Osteoblast (primary cell): ENCODE results near the gene TADA2A. TPM values are rescaled to one million over a fixed set of nuclear protein-coding genes. Genes with fewer than 3 reads are reported as not detected.
A peak's percentile ranks its signal among the peaks of the same experiment; 100 is the strongest.

Experiments used
- DNase-seq: peaks from one replicate; pipeline ENCODE4 v3.0.0; 2011; ENCODE audit warnings: low spot score, mixed read lengths; ENCODE audit not compliant: insufficient read length; ENCODE audit errors: missing footprints
- H2AFZ ChIP-seq: 2 replicates; pipeline ENCODE4 v1.6.0; 2011; ENCODE audit warnings: mild to moderate bottlenecking, low read length
- H3K27ac ChIP-seq: 2 replicates; pipeline ENCODE4 v1.5.1; 2011; ENCODE audit warnings: mild to moderate bottlenecking, low read depth, low read length, moderate library complexity
- H3K27me3 ChIP-seq: 2 replicates; pipeline ENCODE4 v1.6.0; 2012; ENCODE audit warnings: mild to moderate bottlenecking, control low read depth, inconsistent platforms, low read length, moderate library complexity; ENCODE audit not compliant: insufficient read depth
- H3K36me3 ChIP-seq: 2 replicates; pipeline ENCODE4 v1.5.1; 2011; ENCODE audit warnings: mild to moderate bottlenecking, low read length, control low read depth, moderate library complexity; ENCODE audit not compliant: insufficient read depth
- H3K4me1 ChIP-seq: 2 replicates; pipeline ENCODE4 v1.5.1; 2011; ENCODE audit warnings: mild to moderate bottlenecking, low read length, control low read depth, moderate library complexity; ENCODE audit not compliant: insufficient read depth
- H3K4me2 ChIP-seq: 2 replicates; pipeline ENCODE4 v1.6.0; 2011; ENCODE audit warnings: mild to moderate bottlenecking, low read length; ENCODE audit not compliant: insufficient read depth
- H3K4me3 ChIP-seq: fragments of 200-600 bp; sonication (generic); 3 replicates; pipeline ENCODE4 v1.5.1; 2012; ENCODE audit warnings: mild to moderate bottlenecking, low read length, inconsistent platforms; ENCODE audit not compliant: insufficient read depth
- H3K79me2 ChIP-seq: 2 replicates; pipeline ENCODE4 v1.6.0; 2012; ENCODE audit warnings: mild to moderate bottlenecking, low read length, control low read depth, inconsistent platforms; ENCODE audit not compliant: insufficient read depth
- H3K9me3 ChIP-seq: 2 replicates; pipeline ENCODE4 v1.5.1; 2011; ENCODE audit warnings: low read depth, low read length, control low read depth
- H4K20me1 ChIP-seq: 2 replicates; pipeline ENCODE4 v1.6.0; 2012; ENCODE audit warnings: mild to moderate bottlenecking, low read length, control low read depth; ENCODE audit not compliant: insufficient read depth
- CTCF ChIP-seq: IDR thresholded peaks from 2 replicates; pipeline ENCODE4 v1.5.1; 2011; ENCODE audit warnings: mild to moderate bottlenecking, low read depth, low read length, moderate library complexity; ENCODE audit errors: extremely low read depth
- total RNA-seq: library from RNA; depleted of rRNA; stranded (reverse); fragments of >200 nt; gene quantifications from 2 replicates; pipeline ENCODE4 v1.2.3, GENCODE V29; 2012

Gene TADA2A
- total RNA-seq, 1 donor = 21.4 TPM

- DNase-seq = no peak
These were observed 74.4 kb downstream of the TADA2A start for GRCh38 chr17:37481001-37481665.

DNA sequence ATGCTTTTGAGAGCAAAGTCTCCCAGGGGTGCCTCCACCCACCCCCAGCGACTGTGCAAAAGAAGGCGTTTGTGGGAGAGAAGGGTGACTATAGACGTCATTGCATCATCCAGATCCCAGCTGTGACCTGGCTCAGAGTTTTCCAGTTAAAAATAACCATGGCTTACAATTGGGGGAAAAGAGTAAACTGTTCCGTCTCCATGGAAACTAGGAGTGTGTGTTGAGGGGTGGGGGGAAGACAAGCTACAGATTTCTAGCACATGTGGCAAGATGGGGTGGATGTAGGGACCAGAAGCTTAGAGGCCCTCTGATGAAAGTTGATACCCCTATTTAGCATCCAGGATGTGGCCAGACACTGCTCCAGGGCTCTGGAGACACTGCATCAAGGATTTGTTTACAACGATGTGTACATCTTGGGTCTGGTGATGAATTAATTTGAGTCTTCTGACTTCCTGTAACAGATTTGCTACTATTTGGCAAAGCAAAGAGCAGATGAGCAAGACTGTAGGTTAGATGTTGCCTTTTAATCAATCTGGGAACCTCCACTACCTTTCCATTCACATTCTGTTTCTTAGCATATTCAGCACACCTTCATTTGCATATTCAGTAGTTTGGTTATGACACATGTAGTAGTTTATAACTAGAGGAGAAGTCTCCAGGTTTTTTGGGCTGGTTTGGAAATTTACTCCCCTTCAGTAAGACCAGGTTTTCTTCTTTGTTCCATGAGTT, 76.8 kb downstream of the TADA2A start:
- TF ChIP-seq CTCF = no peak
- Histone ChIP-seq H3K27me3 (no peaks in the 10 kb centered on the region), H3K4me2 (peak overlapping the region; percentile 37), H4K20me1 (no peaks in the 10 kb centered on the region), H3K4me3 (no peak overlapping the region), H3K9me3 (no peaks in the 10 kb centered on the region), H3K27ac (peak overlapping the region; percentile 79), H2AFZ (no peak overlapping the region), H3K36me3 (peaks cover 13% of the 10 kb centered on the region), H3K4me1 (peaks cover 32% of the 10 kb centered on the region), H3K79me2 (no peaks in the 10 kb centered on the region)
- peak; percentile 82 for DNase-seq

More at GRCh38 chr17:37481001-37481665, 74.4 kb downstream of the TADA2A start:
- Histone ChIP-seq H2AFZ (no peak overlapping the region), H3K4me1 (peaks cover 36% of the 10 kb centered on the region), H3K79me2 (no peaks in the 10 kb centered on the region), H3K4me3 (no peak overlapping the region), H3K9me3 (no peaks in the 10 kb centered on the region), H3K27ac (no peak overlapping the region), H3K4me2 (no peak overlapping the region), H3K36me3 (peaks cover 13% of the 10 kb centered on the region), H3K27me3 (no peaks in the 10 kb centered on the region), H4K20me1 (no peaks in the 10 kb centered on the region)
- TF ChIP-seq CTCF = no peak

- Histone ChIP-seq H2AFZ (no peak overlapping the region), H3K27ac (no peak overlapping the region), H3K36me3 (no peaks in the 10 kb centered on the region), H4K20me1 (no peaks in the 10 kb centered on the region), H3K4me1 (peaks cover 43% of the 10 kb centered on the region), H3K4me2 (no peak overlapping the region), H3K79me2 (peaks cover 11% of the 10 kb centered on the region), H3K9me3 (no peaks in the 10 kb centered on the region), H3K27me3 (no peaks in the 10 kb centered on the region), H3K4me3 (no peak overlapping the region)
- TF ChIP-seq CTCF = no peak
- peak; percentile 44 for DNase-seq
These were observed 79.4 kb downstream of the TADA2A start for GRCh38 chr17:37485938-37486570.
